Suprapubic skin (tissue), 4 donors: Measurements from ENCODE around the gene CACNA1G.

Source experiments
- CTCF ChIP-seq, 2 donors: fragments of 200-600 bp in 1 of 2; fragments of 450-650 bp in 1 of 2; sonication (generic) in 1 of 2; IDR thresholded peaks; one replicate each; pipeline ENCODE4 v1.5.1; 2016 to 2019; ENCODE audit warnings: antibody characterized with exemption in 2 of 2, mild to moderate bottlenecking in 1 of 2, moderate library complexity in 1 of 2
- EP300 ChIP-seq: sonication (generic); formaldehyde crosslinking; IDR thresholded peaks from one replicate; pipeline ENCODE4 v1.6.1; 2017; ENCODE audit warnings: antibody characterized with exemption
- POLR2A ChIP-seq, 2 donors: fragments of 450-650 bp; IDR thresholded peaks; one replicate each; pipeline ENCODE4 v1.6.1; 2017; ENCODE audit warnings: antibody characterized with exemption in 2 of 2, mild to moderate bottlenecking in 2 of 2, moderate library complexity in 2 of 2
- POLR2AphosphoS5 ChIP-seq, 3 donors: sonication (generic); formaldehyde crosslinking; IDR thresholded peaks; one replicate each; pipeline ENCODE4 v1.6.1; 2017; ENCODE audit warnings: antibody characterized with exemption in 3 of 3

- TF ChIP-seq EP300 (no peak), POLR2A (IDR thresholded peaks at IDR 0.05) (no peak), CTCF (IDR thresholded peaks at IDR 0.05) (no peak), POLR2AphosphoS5 (IDR thresholded peaks at IDR 0.05) (no peak)
These were observed 32.8 kb downstream of the CACNA1G start for GRCh38 chr17:50593321-50593720.
